AG04449 (cell line): Measurements from ENCODE around the gene GNPTAB.
A peak's percentile ranks its signal among the peaks of the same experiment; 100 is the strongest.

ENCODE experiments used
- CTCF ChIA-PET: fragments of 350-600 bp; formaldehyde crosslinking; extraction: SDS; loops from one replicate; lab custom pipeline; 2021; ENCODE audit warnings: antibody characterized with exemption; lab: Yijun Ruan, JAX
- POLR2A ChIA-PET: fragments of 400-600, 350-600 bp; formaldehyde crosslinking; extraction: SDS; loops from one replicate; lab custom pipeline; 2020; ENCODE audit warnings: antibody characterized with exemption, inconsistent platforms; lab: Yijun Ruan, JAX
- DNase-seq: peaks from one replicate; pipeline ENCODE4 v3.0.0-alpha.2; 2010; ENCODE audit warnings: low read depth, low spot score
- H3K4me3 ChIP-seq: 2 replicates; pipeline ENCODE4 v1.5.1; 2011; ENCODE audit warnings: low read depth, mild to moderate bottlenecking, control low read depth, low read length
- TF ChIP-seq, protein P1 (sequence below): IDR thresholded peaks from one replicate; pipeline ENCODE4 v1.5.1; 2011; ENCODE audit warnings: mild to moderate bottlenecking, moderate library complexity, low read length, control low read depth, inconsistent platforms; ENCODE audit not compliant: insufficient read depth; ENCODE audit errors: missing control alignments

GNPTAB gene

DNA sequence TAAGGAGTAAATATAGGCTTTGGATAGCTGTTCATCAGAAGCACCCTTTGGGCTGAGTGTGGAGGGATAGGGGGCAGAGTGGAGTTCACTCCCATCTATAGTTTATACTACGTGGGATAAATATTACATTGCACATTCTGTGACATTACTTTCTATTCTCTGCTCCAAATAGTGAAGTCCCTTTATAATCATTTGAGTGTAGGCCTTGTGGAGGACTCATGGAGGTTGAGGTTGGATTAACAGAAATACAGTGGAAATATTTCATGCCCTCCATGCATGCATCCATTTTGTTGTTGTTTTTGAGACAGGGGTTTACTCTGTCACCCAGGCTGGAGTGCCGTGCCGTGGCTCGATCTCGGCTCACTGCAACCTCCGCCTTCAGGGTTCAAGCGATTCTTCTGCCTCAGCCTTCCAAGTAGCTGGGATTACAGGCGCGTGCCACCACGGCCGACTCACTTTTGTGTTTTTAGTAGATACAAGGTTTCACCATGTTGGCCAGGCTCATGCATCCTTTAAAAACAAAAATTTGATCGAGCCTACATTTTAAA, 131.9 kb downstream of the GNPTAB start:
- peak overlapping the region; percentile 88 for H3K4me3 ChIP-seq
- POLR2A ChIA-PET = no interaction called here
- no peak for DNase-seq
- CTCF ChIA-PET = interaction anchor here (1.0 to 2.3 kb wide), 4 partner anchors 9 to 132 kb away, joined by 3 to 10 read pairs (median 3); partner anchors contain the start of gene GNPTAB
- TF ChIP-seq, protein P1, sequence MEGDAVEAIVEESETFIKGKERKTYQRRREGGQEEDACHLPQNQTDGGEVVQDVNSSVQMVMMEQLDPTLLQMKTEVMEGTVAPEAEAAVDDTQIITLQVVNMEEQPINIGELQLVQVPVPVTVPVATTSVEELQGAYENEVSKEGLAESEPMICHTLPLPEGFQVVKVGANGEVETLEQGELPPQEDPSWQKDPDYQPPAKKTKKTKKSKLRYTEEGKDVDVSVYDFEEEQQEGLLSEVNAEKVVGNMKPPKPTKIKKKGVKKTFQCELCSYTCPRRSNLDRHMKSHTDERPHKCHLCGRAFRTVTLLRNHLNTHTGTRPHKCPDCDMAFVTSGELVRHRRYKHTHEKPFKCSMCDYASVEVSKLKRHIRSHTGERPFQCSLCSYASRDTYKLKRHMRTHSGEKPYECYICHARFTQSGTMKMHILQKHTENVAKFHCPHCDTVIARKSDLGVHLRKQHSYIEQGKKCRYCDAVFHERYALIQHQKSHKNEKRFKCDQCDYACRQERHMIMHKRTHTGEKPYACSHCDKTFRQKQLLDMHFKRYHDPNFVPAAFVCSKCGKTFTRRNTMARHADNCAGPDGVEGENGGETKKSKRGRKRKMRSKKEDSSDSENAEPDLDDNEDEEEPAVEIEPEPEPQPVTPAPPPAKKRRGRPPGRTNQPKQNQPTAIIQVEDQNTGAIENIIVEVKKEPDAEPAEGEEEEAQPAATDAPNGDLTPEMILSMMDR = peak; percentile 21

- ChIA-PET CTCF (interaction anchor here (1.0 to 2.3 kb wide), 4 partner anchors 10 to 133 kb away, joined by 3 to 10 read pairs (median 3); partner anchors contain the start of gene GNPTAB), POLR2A (no interaction called here)
- H3K4me3 ChIP-seq = peak overlapping the region; percentile 88
- DNase-seq = no peak
- TF ChIP-seq, protein P1 = no peak
Measured at GRCh38 chr12:101697930-101698799, 132.6 kb downstream of the GNPTAB start.

GRCh38 chr12:101697197-101697929, 133.4 kb downstream of the GNPTAB start, which contains the start of gene CHPT1:
Gene CHPT1 (plus strand): TSS chr12:101697640. CDS start chr12:101697862, 222 bp downstream.
- DNase-seq = no peak
- ChIA-PET POLR2A (no interaction called here), CTCF (interaction anchor here (2.3 kb wide), 1 partner anchor 10 kb away, joined by 10 read pairs; no protein-coding TSS in a partner anchor)
- TF ChIP-seq, protein P1 = no peak
- H3K4me3 ChIP-seq = peak within 1 kb of the TSS; percentile 88

DNA sequence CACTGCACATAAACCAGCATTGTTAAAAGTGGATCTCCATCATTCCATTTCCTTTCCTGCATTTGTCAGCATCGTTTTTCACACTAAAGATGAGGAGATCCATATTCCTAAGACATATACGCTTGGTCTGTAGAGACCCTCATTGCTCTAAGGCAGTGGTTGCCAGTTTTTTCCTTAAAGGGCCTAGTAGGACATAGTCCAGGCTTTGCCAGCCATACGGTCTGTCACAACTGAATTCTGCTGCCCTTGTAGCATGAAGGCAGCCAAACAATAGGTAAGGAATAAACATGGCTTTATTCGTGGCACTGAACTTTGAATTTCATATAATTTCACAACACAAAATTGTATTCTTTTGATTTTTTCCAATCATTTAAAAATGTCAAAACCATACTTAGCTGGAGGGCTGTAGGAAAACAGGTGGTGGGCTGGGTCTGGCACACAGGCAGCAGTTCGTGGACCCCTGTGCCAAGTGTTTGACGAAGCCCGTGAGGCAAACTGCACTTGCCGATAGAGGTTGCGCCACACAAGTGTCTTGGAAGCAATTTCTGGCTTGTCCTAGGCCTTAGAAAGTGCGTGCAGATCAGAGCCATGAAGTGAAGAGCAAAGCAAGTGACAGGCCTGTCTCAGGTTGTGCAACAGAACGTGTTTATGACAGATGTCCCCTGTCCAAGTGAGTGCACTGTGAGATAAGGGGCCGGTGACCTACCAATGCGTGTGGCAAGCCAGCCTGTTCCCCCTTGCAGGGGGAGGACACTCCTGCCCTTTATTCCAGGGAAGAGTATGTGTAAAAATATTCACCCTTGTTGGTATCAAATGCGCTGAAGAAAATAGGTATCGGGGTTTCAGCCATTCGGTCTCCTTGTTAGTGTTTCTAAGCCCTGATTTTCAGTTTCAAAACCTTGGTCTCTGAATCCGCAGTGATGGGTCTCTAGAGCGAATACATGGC, 134.2 kb downstream of the GNPTAB start:
- H3K4me3 ChIP-seq = peak overlapping the region; percentile 88
- DNase-seq = no peak
- TF ChIP-seq, protein P1 = no peak
- CTCF ChIA-PET = no interaction called here
- POLR2A ChIA-PET = no interaction called here

DNA sequence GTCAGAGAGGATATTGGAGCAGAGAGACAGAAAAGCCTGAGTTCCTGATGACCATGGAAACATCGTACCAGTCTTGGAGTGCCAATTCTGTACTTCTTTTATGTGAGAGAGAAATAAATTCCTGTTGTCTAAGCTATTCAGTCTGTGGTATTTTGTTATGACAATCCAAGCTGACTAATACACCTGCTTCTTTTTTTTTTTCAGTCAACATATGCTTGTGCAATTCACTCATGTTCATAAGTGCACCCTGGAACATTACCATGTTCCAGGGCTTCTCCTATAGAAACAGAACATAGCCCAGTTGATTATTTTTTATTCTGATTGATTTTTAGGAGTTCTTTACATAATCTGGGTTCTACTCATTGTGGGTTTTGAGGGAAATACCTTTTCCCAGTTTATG, 135.1 kb downstream of the GNPTAB start:
- ChIA-PET CTCF (no interaction called here), POLR2A (no interaction called here)
- H3K4me3 ChIP-seq = no peak overlapping the region
- no peak for DNase-seq
- TF ChIP-seq, protein P1 = no peak
